Gastroesophageal sphincter (tissue), 4 donors: ENCODE results near the gene ABHD12. TPM values are rescaled to one million over a fixed set of nuclear protein-coding genes. Genes with fewer than 3 reads are reported as not detected.

Experiments used
- ATAC-seq: fragments of 150-250 bp; one replicate; pipeline ENCODE4 v1.9.1; 2016; ENCODE audit warnings: mild to moderate bottlenecking, moderate library complexity
- H3K27ac ChIP-seq, 4 donors: fragments of 200-600 bp; sonication (generic) in 3 of 4; 1 replicate in 3 of 4; 2 replicates in 1 of 4; pipeline ENCODE4 v1.5.1; 2016 to 2019
- H3K27me3 ChIP-seq: fragments of 200-600 bp; sonication (generic); one replicate; pipeline ENCODE4 v1.5.1; 2019
- H3K36me3 ChIP-seq, 2 donors: fragments of 200-600 bp; sonication (generic); one replicate each; pipeline ENCODE4 v1.5.1; 2019; ENCODE audit warnings: control low read depth in 1 of 2
- H3K4me1 ChIP-seq, 3 donors: fragments of 200-600 bp; sonication (generic); 1 replicate in 2 of 3; 2 replicates in 1 of 3; pipeline ENCODE4 v1.5.1; 2016 to 2019; ENCODE audit warnings: control low read depth in 2 of 3
- H3K4me3 ChIP-seq, 2 donors: fragments of 200-600 bp; sonication (generic); one replicate each; pipeline ENCODE4 v1.5.1; 2019; ENCODE audit warnings: mild to moderate bottlenecking in 1 of 2, moderate library complexity in 1 of 2
- H3K9me3 ChIP-seq, 3 donors: fragments of 200-600 bp; sonication (generic); one replicate each; pipeline ENCODE4 v1.5.1; 2017 to 2019; ENCODE audit warnings: control low read depth in 2 of 3
- CTCF ChIP-seq, 4 experiments: fragments of 200-600 bp in 2 of 4; fragments of 450-650 bp in 2 of 4; sonication (generic) in 1 of 4; IDR thresholded peaks; one replicate each; pipeline ENCODE4 v1.5.1; 2017 to 2019; ENCODE audit warnings: antibody characterized with exemption in 4 of 4, mild to moderate bottlenecking in 2 of 4, moderate library complexity in 2 of 4
- EP300 ChIP-seq: sonication (generic); formaldehyde crosslinking; IDR thresholded peaks from one replicate; pipeline ENCODE4 v1.6.1; 2017; ENCODE audit warnings: antibody characterized with exemption, mild to moderate bottlenecking
- POLR2A ChIP-seq, 2 donors: fragments of 450-650 bp; IDR thresholded peaks; one replicate each; pipeline ENCODE4 v1.6.1; 2017; ENCODE audit warnings: antibody characterized with exemption in 2 of 2, mild to moderate bottlenecking in 2 of 2, moderate library complexity in 1 of 2
- POLR2AphosphoS5 ChIP-seq: sonication (generic); formaldehyde crosslinking; IDR thresholded peaks from one replicate; pipeline ENCODE4 v1.6.1; 2017; ENCODE audit warnings: antibody characterized with exemption
- WGBS, 2 donors: methylation state at CpG; one replicate each; pipeline ENCODE4 v1.1.5; 2018; ENCODE audit warnings: low coverage in 1 of 2; 5-methylcytosine and 5-hydroxymethylcytosine counted together
- total RNA-seq, 4 donors: library from RNA; depleted of rRNA; stranded (reverse); fragments of >200 nt; gene quantifications; one replicate each; pipeline ENCODE4 v1.1.0, GENCODE V29; 2016

ABHD12 gene
- total RNA-seq, 4 donors from 2014 or later: 19.2 to 45.9 (median 39.3) TPM

- Histone ChIP-seq H3K9me3 (no peaks in the 10 kb centered on the region), H3K36me3 (peaks cover 0 to 92% of the 10 kb centered on the region in 2 donors), H3K4me1 (peaks cover 0 to 32% (median under 1%) of the 10 kb centered on the region in 3 donors), H3K27me3 (no peaks in the 10 kb centered on the region), H3K27ac (peak overlapping the region in 2 of 4 donors; percentile 38 to 50), H3K4me3 (no peak overlapping the region)
- no peak for ATAC-seq
- WGBS, 2 donors: no CpG with 5 or more reads among the region's 9 CpGs
- TF ChIP-seq CTCF (IDR thresholded peaks at IDR 0.05): no peak
- no peak for TF ChIP-seq EP300
- no peak for TF ChIP-seq POLR2AphosphoS5
Observed at GRCh38 chr20:25301357-25301920, 89.2 kb downstream of the ABHD12 start.

DNA sequence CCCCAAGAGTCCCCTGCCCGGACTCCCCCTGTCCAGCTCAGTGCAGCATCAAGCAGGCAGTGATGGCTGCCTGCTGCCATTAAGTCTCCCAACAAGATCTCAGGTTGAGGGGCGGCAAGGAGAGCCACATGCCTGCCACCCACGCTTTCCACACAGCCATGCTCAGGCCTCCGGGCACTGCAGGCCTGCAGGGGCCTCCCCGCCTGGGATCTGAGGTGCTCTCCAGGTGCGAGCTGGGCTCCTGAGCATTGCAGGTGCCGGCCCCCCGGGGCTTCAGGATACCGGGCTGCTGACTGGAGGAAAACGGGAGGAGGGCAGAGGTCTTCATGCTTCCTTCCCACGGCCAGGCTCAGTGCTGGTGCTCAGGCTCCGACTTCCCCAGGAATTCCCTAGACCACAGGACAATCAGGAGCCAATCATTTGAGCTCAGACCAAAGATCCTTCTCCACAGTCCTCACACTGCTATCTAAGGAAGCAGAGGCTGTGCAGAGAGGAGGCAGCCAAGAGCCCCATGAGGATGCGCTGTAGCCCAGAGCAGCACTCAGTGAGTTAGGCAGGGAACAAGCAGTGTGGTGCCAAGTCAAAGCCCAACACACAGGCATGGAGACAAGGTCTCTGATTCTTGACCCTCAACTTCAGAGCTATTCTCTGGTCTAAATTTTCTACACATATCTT lies 90.0 kb downstream of the ABHD12 start:
- H3K4me3 ChIP-seq: no peak overlapping the region
- peaks cover 0 to 40% (median 9%) of the 10 kb centered on the region in 3 donors for H3K4me1 ChIP-seq
- H3K9me3 ChIP-seq: no peaks in the 10 kb centered on the region
- TF ChIP-seq CTCF (IDR thresholded peaks at IDR 0.05): peak in 1 of 4 experiments; percentile 19
- no peak for TF ChIP-seq POLR2A (IDR thresholded peaks at IDR 0.05)
- no CpG with 5 or more reads among the region's 13 CpGs for WGBS, 2 donors
- no peak for ATAC-seq
- no peaks in the 10 kb centered on the region for H3K27me3 ChIP-seq
- peaks cover 0 to 95% of the 10 kb centered on the region in 2 donors for H3K36me3 ChIP-seq
- peak overlapping the region in 2 of 4 donors; percentile 21 to 50 for H3K27ac ChIP-seq

DNA sequence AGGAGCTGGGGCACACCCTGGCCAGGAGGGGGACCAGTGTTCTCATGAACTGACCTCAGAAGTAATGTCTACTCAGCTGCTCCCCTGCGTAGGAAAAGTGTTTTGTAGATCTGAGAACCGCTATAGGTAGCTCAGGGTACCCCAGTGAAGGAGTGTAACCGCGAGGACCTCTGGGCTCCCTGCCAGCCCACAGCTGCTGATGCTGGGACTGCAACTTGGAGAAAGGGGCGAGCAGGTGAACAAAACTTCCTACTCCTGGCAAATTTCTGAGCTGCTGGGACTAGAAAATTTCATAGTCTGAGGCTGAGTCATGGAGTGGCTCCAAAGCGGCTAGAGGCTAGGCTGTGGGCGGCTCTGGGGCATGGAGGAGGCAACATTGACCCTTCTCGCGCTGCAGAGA lies 90.8 kb downstream of the ABHD12 start:
- H3K36me3 ChIP-seq: peaks cover 0 to 91% of the 10 kb centered on the region in 2 donors
- no peaks in the 10 kb centered on the region for H3K9me3 ChIP-seq
- H3K27ac ChIP-seq: peak overlapping the region in 3 of 4 donors; percentile 21 to 47 (median 29)
- ATAC-seq: no peak
- H3K4me3 ChIP-seq: no peak overlapping the region
- WGBS, 2 donors: 93 to 100% methylated on average over 1 to 3 of the region's 9 CpGs
- no peak for TF ChIP-seq EP300
- no peaks in the 10 kb centered on the region for H3K27me3 ChIP-seq
- peaks cover 0 to 48% (median 16%) of the 10 kb centered on the region in 3 donors for H3K4me1 ChIP-seq

GRCh38 chr20:25297141-25297905 lies 93.3 kb downstream of the ABHD12 start:
- no peak for ATAC-seq
- WGBS, 2 donors: 100% methylated on average over 1 of the region's 10 CpGs; no CpG with 5 or more reads in 1 of the 2 donors
- Histone ChIP-seq H3K27ac (peak overlapping the region in 3 of 4 donors; percentile 73 to 75 (median 74)), H3K36me3 (peaks cover 0 to 85% of the 10 kb centered on the region in 2 donors), H3K4me1 (peaks cover 0 to 72% (median 16%) of the 10 kb centered on the region in 3 donors), H3K9me3 (no peaks in the 10 kb centered on the region), H3K27me3 (no peaks in the 10 kb centered on the region), H3K4me3 (no peak overlapping the region)
- TF ChIP-seq CTCF (IDR thresholded peaks at IDR 0.05) (no peak), POLR2A (IDR thresholded peaks at IDR 0.05) (no peak)
